Measurements from ENCODE around the gene HSDL2. TPM values are rescaled to one million over a fixed set of nuclear protein-coding genes. Genes with fewer than 3 reads are reported as not detected.

Gene HSDL2
- 58.1 TPM in 2 replicates for total RNA-seq

DNA sequence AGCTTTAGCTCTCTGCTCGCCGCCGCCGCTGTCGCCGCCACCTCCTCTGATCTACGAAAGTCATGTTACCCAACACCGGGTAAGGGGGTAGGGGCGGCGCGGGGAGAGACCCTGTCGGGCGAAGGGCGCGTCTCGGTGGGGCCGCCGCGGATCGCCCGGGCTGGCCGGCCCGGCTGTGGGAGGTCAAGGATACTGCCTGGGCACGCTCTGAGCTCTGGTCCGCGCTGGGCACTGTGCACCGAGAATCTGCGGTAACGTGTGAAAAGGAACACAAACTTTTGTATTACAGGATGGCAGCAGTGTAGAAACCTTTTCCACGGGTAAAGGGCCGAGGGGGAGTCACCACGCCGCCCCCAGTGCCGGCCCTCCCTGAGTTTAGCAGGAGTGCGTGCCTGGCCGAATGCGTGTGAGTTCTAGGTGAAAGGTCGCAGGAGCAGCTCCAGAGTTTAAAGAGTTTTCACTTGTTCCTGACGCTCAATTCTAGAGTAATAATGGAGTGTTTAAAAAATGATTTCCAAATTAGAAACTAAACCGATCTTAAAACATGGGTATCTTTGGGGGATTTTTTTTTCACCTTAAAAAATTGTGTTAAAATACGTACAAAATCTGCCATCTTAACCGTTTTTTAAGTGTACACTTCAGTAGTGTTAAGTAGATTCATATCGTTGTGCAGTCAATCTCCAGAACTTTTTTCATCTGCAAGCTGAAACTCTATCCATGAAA lies at the start of gene HSDL2:
HSDL2 (plus strand) TSS at position 7 of the 723 bp plus-strand sequence; CDS start at position 63, 56 bp downstream.

DNA sequence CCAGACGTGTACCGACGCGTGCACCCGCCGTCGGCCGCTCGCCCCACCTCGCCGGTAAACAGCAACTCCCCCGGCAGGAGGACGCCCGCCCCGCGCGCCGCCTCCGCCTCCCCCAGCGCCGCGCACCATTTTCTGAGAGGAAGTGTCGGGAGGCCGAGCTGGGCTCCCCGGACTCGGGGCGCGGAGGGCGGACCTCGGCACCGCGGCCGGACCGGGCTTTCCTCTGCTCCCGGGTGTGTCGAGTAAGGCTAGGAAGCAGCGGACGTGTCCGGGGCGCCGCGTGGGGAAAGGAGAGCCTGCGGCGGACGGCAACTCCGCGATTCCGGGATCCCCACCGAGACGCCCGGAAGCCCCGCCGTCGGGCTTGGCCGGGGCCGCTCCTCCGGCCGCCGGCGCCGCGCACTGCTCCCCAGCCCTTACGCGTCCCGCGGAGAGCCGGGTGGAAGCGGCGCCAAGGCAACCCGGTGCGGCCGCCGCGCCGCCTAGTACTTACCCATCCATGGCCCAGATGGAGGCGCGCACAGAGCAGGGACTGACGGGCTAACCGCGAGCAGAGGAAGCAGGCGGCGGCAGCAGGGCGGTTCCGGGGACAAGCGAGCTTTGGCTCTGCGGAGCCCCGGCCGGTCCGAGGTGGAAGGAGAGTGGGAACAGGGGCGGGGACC lies 46.8 kb upstream of the HSDL2 start, which contains the start of gene PTBP3:
PTBP3 (minus strand) TSS at position 643 of the 662 bp plus-strand sequence. CDS start 35,754 bp downstream, outside the sequence.

DNA sequence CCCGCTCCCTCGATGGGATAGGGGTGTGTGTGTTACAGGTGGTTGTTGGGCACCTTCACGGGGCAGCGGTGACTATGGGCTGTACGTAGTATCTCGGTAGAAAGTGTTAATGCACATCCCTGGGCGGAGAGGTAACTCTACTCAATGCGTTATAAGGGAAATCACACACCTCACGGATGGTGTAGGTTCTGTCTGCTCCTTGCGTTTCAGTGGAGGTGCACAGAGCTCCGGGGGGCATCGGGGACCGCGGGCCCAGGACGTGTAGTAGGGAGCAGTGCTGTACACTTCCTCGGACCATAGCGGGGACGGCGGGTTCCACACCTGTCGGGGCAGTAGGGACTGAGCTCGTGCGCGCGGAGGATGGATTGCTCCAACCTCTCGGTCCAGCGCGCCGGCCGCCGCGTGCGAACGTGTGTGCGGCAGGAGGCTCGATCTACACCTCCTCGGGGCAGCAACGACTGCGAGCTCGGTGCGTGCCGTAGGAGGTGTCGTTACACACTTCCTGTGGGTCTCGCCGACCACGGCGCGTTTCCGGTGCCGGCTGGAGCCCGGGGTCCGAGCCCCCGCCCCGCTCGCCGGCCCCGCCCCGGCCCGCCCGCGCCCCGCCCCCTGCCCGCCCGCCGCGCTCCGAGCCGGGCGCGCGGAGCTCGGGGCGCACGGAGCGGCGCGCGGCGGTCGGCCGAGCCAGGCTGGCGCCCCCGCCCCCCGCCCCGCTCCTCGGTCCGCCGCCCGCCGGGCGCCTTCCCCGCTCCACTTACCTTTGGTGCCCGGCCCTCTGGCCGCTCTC lies 106.5 kb downstream of the HSDL2 start, which contains the start of gene KIAA1958:
KIAA1958 (plus strand) TSS at position 607 of the 787 bp plus-strand sequence. CDS start 87,254 bp downstream, outside the sequence.

Other genes starting within 250 kb of the HSDL2 start
- gene SUSD1, start 204.8 kb upstream of the HSDL2 start, total RNA-seq: 6.3 and 7.7 TPM in 2 replicates
- gene PTBP3, start 46.5 kb upstream of the HSDL2 start, total RNA-seq: 18.4 and 28.3 TPM in 2 replicates
- gene KIAA1958, start 106.7 kb downstream of the HSDL2 start, total RNA-seq: 1.1 and 1.6 TPM in 2 replicates